Subcutaneous abdominal adipose tissue (tissue), 5 donors: Measurements from ENCODE around the gene XAB2.
"Not testable (repeated sequence)": the region's sequence is repeated elsewhere in the genome, so short reads cannot be mapped to it uniquely, and the experiment has no call there.

Experiments
- H3K27ac ChIP-seq: one replicate; pipeline ENCODE4 v1.7.0; 2013; ENCODE audit warnings: low read depth, mild to moderate bottlenecking, inconsistent platforms, low read length, moderate library complexity
- H3K27me3 ChIP-seq, 5 donors: one replicate each; pipeline ENCODE4 v1.7.0; 2013; ENCODE audit warnings: low read length in 5 of 5, inconsistent platforms in 1 of 5; ENCODE audit not compliant: control insufficient read depth in 5 of 5, insufficient read depth in 4 of 5
- H3K36me3 ChIP-seq, 5 donors: one replicate each; pipeline ENCODE4 v1.7.0; 2013; ENCODE audit warnings: low read length in 5 of 5; ENCODE audit not compliant: control insufficient read depth in 5 of 5, insufficient read depth in 5 of 5
- H3K4me1 ChIP-seq, 5 donors: one replicate each; pipeline ENCODE4 v1.7.0; 2013; ENCODE audit warnings: low read length in 5 of 5, mild to moderate bottlenecking in 3 of 5, moderate library complexity in 1 of 5; ENCODE audit not compliant: control insufficient read depth in 5 of 5, insufficient read depth in 5 of 5
- H3K4me3 ChIP-seq, 5 donors: one replicate each; pipeline ENCODE4 v1.7.0; 2013; ENCODE audit warnings: low read length in 5 of 5, low read depth in 1 of 5
- H3K9ac ChIP-seq, 5 donors: one replicate each; pipeline ENCODE4 v1.7.0; 2013; ENCODE audit warnings: low read length in 5 of 5, mild to moderate bottlenecking in 4 of 5, moderate library complexity in 3 of 5
- H3K9me3 ChIP-seq, 5 donors: one replicate each; pipeline ENCODE4 v1.7.0; 2013; ENCODE audit warnings: low read length in 5 of 5; ENCODE audit not compliant: control insufficient read depth in 5 of 5
- donor health status: healthy.
- donor health status: healthy.
- donor health status: healthy.
- donor health status: healthy.
- donor health status: healthy.

XAB2 gene

GRCh38 chr19:7589822-7590221 lies 39.5 kb downstream of the XAB2 start:
- H3K9me3 ChIP-seq = no peaks in the 10 kb centered on the region
- H3K27ac ChIP-seq = no peak overlapping the region
- H3K9ac ChIP-seq = no peak overlapping the region
- H3K36me3 ChIP-seq = no peaks in the 10 kb centered on the region
- H3K4me3 ChIP-seq = no peak overlapping the region
- peaks cover 9 to 20% (median 13%) of the 10 kb centered on the region in 5 donors for H3K27me3 ChIP-seq
- H3K4me1 ChIP-seq = no peaks in the 10 kb centered on the region

- Histone ChIP-seq H3K4me1 (no peaks in the 10 kb centered on the region), H3K36me3 (no peaks in the 10 kb centered on the region), H3K27ac (no peak overlapping the region), H3K4me3 (no peak overlapping the region), H3K9me3 (no peaks in the 10 kb centered on the region), H3K27me3 (peaks cover 0 to 2% (median 0%) of the 10 kb centered on the region in 5 donors), H3K9ac (no peak overlapping the region)
These were observed 46.9 kb downstream of the XAB2 start for GRCh38 chr19:7582446-7582845.

GRCh38 chr19:7579182-7579581 lies 50.2 kb downstream of the XAB2 start:
- Histone ChIP-seq H3K4me3 (no peak overlapping the region), H3K27me3 (peaks cover 0 to 2% (median 0%) of the 10 kb centered on the region in 5 donors), H3K9me3 (no peaks in the 10 kb centered on the region), H3K27ac (no peak overlapping the region), H3K4me1 (no peaks in the 10 kb centered on the region), H3K9ac (no peak overlapping the region), H3K36me3 (no peaks in the 10 kb centered on the region)

- H3K36me3 ChIP-seq = no peaks in the 10 kb centered on the region
- H3K9ac ChIP-seq = no peak overlapping the region
- H3K9me3 ChIP-seq = no peaks in the 10 kb centered on the region
- H3K27me3 ChIP-seq = peaks cover 0 to 2% (median 0%) of the 10 kb centered on the region in 5 donors
- H3K4me1 ChIP-seq = no peaks in the 10 kb centered on the region
- no peak overlapping the region for H3K27ac ChIP-seq
- H3K4me3 ChIP-seq = no peak overlapping the region
These were observed 51.2 kb downstream of the XAB2 start for GRCh38 chr19:7578127-7578526.

- not testable (repeated sequence) for H3K4me1 ChIP-seq, H3K4me3 ChIP-seq, H3K9me3 ChIP-seq, H3K9ac ChIP-seq, H3K27me3 ChIP-seq, H3K27ac ChIP-seq, H3K36me3 ChIP-seq
These were observed 51.9 kb downstream of the XAB2 start for GRCh38 chr19:7577422-7577821.

GRCh38 chr19:7575434-7576040 lies 53.8 kb downstream of the XAB2 start:
- H3K4me1 ChIP-seq = no peaks in the 10 kb centered on the region
- H3K27me3 ChIP-seq = peaks cover 0 to 2% (median 0%) of the 10 kb centered on the region in 5 donors
- H3K4me3 ChIP-seq = no peak overlapping the region
- no peaks in the 10 kb centered on the region for H3K9me3 ChIP-seq
- H3K27ac ChIP-seq = no peak overlapping the region
- H3K36me3 ChIP-seq = no peaks in the 10 kb centered on the region
- no peak overlapping the region for H3K9ac ChIP-seq

GRCh38 chr19:7570761-7571160 lies 58.6 kb downstream of the XAB2 start:
- no peaks in the 10 kb centered on the region for H3K9me3 ChIP-seq
- H3K27ac ChIP-seq = no peak overlapping the region
- H3K4me3 ChIP-seq = no peak overlapping the region
- H3K4me1 ChIP-seq = no peaks in the 10 kb centered on the region
- H3K27me3 ChIP-seq = no peaks in the 10 kb centered on the region
- H3K36me3 ChIP-seq = no peaks in the 10 kb centered on the region
- H3K9ac ChIP-seq = no peak overlapping the region
